H9 (cell line): ENCODE results near the gene ACTN1. TPM values are rescaled to one million over a fixed set of nuclear protein-coding genes. Genes with fewer than 3 reads are reported as not detected.

Experiments used
- DNase-seq: peaks from one replicate; pipeline ENCODE4 v3.0.0-alpha.2; 2017
- H2AFZ ChIP-seq: one replicate; pipeline ENCODE4 v1.6.1; 2013; ENCODE audit warnings: mild to moderate bottlenecking, low read length, control low read depth, moderate library complexity
- H2AK5ac ChIP-seq: 2 replicates; pipeline ENCODE4 v1.6.1; 2013; ENCODE audit warnings: low read length, control low read depth, mixed read lengths; ENCODE audit not compliant: insufficient read length
- H2BK120ac ChIP-seq: one replicate; pipeline ENCODE4 v1.6.1; 2013; ENCODE audit warnings: low read depth, mild to moderate bottlenecking, low read length, control low read depth, inconsistent platforms; ENCODE audit not compliant: poor library complexity, severe bottlenecking
- H2BK12ac ChIP-seq: 2 replicates; pipeline ENCODE4 v1.6.1; 2013; ENCODE audit warnings: low read length, control low read depth, mixed read lengths, low read depth; ENCODE audit not compliant: insufficient read length
- H2BK15ac ChIP-seq: 2 replicates; pipeline ENCODE4 v1.6.1; 2013; ENCODE audit warnings: low read depth, low read length, control low read depth
- H2BK20ac ChIP-seq: one replicate; pipeline ENCODE4 v1.6.1; 2013; ENCODE audit warnings: low read depth, mild to moderate bottlenecking, low read length, control low read depth, inconsistent platforms; ENCODE audit not compliant: poor library complexity, severe bottlenecking
- H2BK5ac ChIP-seq: 2 replicates; pipeline ENCODE4 v1.6.1; 2013; ENCODE audit warnings: low read length, control low read depth, mixed read lengths; ENCODE audit not compliant: insufficient read length
- H3K14ac ChIP-seq: 2 replicates; pipeline ENCODE4 v1.6.1; 2013; ENCODE audit warnings: low read length, control low read depth; ENCODE audit not compliant: insufficient read depth
- H3K18ac ChIP-seq: 2 replicates; pipeline ENCODE4 v1.6.1; 2013; ENCODE audit warnings: low read depth, mild to moderate bottlenecking, mixed read lengths, low read length, control low read depth; ENCODE audit not compliant: insufficient read length
- H3K23ac ChIP-seq: 2 replicates; pipeline ENCODE4 v1.6.1; 2013; ENCODE audit warnings: low read length, control low read depth, mixed read lengths, low read depth; ENCODE audit not compliant: insufficient read length
- H3K23me2 ChIP-seq: 2 replicates; pipeline ENCODE4 v1.6.1; 2013; ENCODE audit warnings: low read depth, mild to moderate bottlenecking, mixed read lengths, low read length, control low read depth; ENCODE audit not compliant: insufficient read length, poor library complexity, severe bottlenecking
- H3K27ac ChIP-seq: 2 replicates; pipeline ENCODE4 v1.5.1; 2013; ENCODE audit warnings: low read length, control low read depth, mixed read lengths, low read depth; ENCODE audit not compliant: insufficient read length
- H3K27me3 ChIP-seq: 2 replicates; pipeline ENCODE4 v1.6.1; 2013; ENCODE audit warnings: low read length, control low read depth, inconsistent platforms; ENCODE audit not compliant: insufficient read depth
- H3K4ac ChIP-seq: 2 replicates; pipeline ENCODE4 v1.6.1; 2013; ENCODE audit warnings: low read depth, mild to moderate bottlenecking, control low read depth, inconsistent platforms, low read length, moderate library complexity
- H3K4me1 ChIP-seq: 2 replicates; pipeline ENCODE4 v1.6.1; 2013; ENCODE audit warnings: low read length, control low read depth, inconsistent platforms; ENCODE audit not compliant: insufficient read depth
- H3K4me2 ChIP-seq: 2 replicates; pipeline ENCODE4 v1.6.1; 2013; ENCODE audit warnings: low read length, control low read depth, mixed read lengths; ENCODE audit not compliant: insufficient read length, insufficient read depth
- H3K56ac ChIP-seq: 2 replicates; pipeline ENCODE4 v1.6.1; 2013; ENCODE audit warnings: low read depth, mild to moderate bottlenecking, mixed read lengths, low read length, control low read depth; ENCODE audit not compliant: insufficient read length
- H3K79me1 ChIP-seq: 2 replicates; pipeline ENCODE4 v1.6.1; 2013; ENCODE audit warnings: low read depth, mild to moderate bottlenecking, moderate library complexity, low read length, control low read depth, inconsistent platforms; ENCODE audit not compliant: insufficient read depth, poor library complexity, severe bottlenecking
- H3K79me2 ChIP-seq: 2 replicates; pipeline ENCODE4 v1.6.1; 2013; ENCODE audit warnings: low read length, control low read depth, inconsistent platforms; ENCODE audit not compliant: insufficient read depth
- H3K9ac ChIP-seq: 2 replicates; pipeline ENCODE4 v1.6.1; 2013; ENCODE audit warnings: low read length, control low read depth, mixed read lengths; ENCODE audit not compliant: insufficient read length; ENCODE audit errors: extremely low read depth
- H3K9me3 ChIP-seq: one replicate; pipeline ENCODE4 v1.6.1; 2013; ENCODE audit warnings: low read depth, low read length, inconsistent platforms; ENCODE audit not compliant: control insufficient read depth
- H3T11ph ChIP-seq: one replicate; pipeline ENCODE4 v1.6.1; 2013; ENCODE audit warnings: mild to moderate bottlenecking, low read length, control low read depth, inconsistent platforms
- H4K20me1 ChIP-seq: one replicate; pipeline ENCODE4 v1.6.1; 2013; ENCODE audit not compliant: control insufficient read depth, insufficient read length, insufficient read depth
- H4K5ac ChIP-seq: 2 replicates; pipeline ENCODE4 v1.6.1; 2013; ENCODE audit warnings: low read depth, mild to moderate bottlenecking, mixed read lengths, low read length, control low read depth; ENCODE audit not compliant: insufficient read length
- H4K8ac ChIP-seq: replicated peaks from 2 replicates; pipeline ENCODE4 v1.6.1; 2013; ENCODE audit warnings: low read length, control low read depth, mixed read lengths, low read depth; ENCODE audit not compliant: insufficient read length
- H4K91ac ChIP-seq: 2 replicates; pipeline ENCODE4 v1.6.1; 2013; ENCODE audit warnings: low read depth, mild to moderate bottlenecking, moderate library complexity, mixed read lengths, low read length, control low read depth; ENCODE audit not compliant: insufficient read length
- H3K27ac Mint-ChIP-seq, 3 experiments: 2 replicates in 2 of 3; 3 replicates in 1 of 3; pipeline ENCODE4 v1.8.0; 2020 to 2021; ENCODE audit warnings: mixed read lengths in 3 of 3, mild to moderate bottlenecking in 1 of 3, moderate library complexity in 1 of 3
- H3K27me3 Mint-ChIP-seq: 2 replicates; pipeline ENCODE4 v1.8.0; 2021; ENCODE audit warnings: low read depth, mild to moderate bottlenecking, moderate library complexity, mixed read lengths
- H3K36me3 Mint-ChIP-seq, 3 experiments: 2 replicates in 2 of 3; 3 replicates in 1 of 3; pipeline ENCODE4 v1.8.0; 2020 to 2021; ENCODE audit warnings: low read depth in 3 of 3, mixed read lengths in 3 of 3; ENCODE audit not compliant: insufficient read depth in 1 of 3
- H3K4me1 Mint-ChIP-seq, 2 experiments: 2 replicates each; pipeline ENCODE4 v1.8.0; 2020; ENCODE audit warnings: mixed read lengths in 2 of 2
- H3K4me3 Mint-ChIP-seq, 2 experiments: 2 replicates in 1 of 2; 3 replicates in 1 of 2; pipeline ENCODE4 v1.8.0; 2020 to 2021; ENCODE audit warnings: mild to moderate bottlenecking in 2 of 2, mixed read lengths in 2 of 2, moderate library complexity in 1 of 2
- H3K9me3 Mint-ChIP-seq, 2 experiments: 2 replicates in 1 of 2; 3 replicates in 1 of 2; pipeline ENCODE4 v1.8.0; 2020; ENCODE audit warnings: mild to moderate bottlenecking in 2 of 2, mixed read lengths in 2 of 2, moderate library complexity in 1 of 2
- WGBS: extraction: QIAGEN DNeasy Blood & Tissue Kit; methylation state at CpG from one replicate; pipeline ENCODE4 v1.1.7; 2013; ENCODE audit warnings: missing lambda C conversion rate, low lambda C conversion rate, mixed read lengths; ENCODE audit not compliant: insufficient read length; ENCODE audit errors: extremely low coverage; 5-methylcytosine and 5-hydroxymethylcytosine counted together
- total RNA-seq: library from RNA; stranded (reverse); gene quantifications from 2 replicates; pipeline ENCODE4 v1.2.1, GENCODE V29; 2021
- TF ChIP-seq, protein P1 (sequence below): fragments of 200-600 bp; sonication (generic); conservative IDR thresholded peaks from 3 replicates; pipeline ENCODE4 v1.8.0; 2021; ENCODE audit warnings: antibody characterized with exemption, mild to moderate bottlenecking

Gene ACTN1
- total RNA-seq, 1 experiment from 2014 or later = 219 TPM

GRCh38 chr14:68846466-68846865 is 132.6 kb downstream of the ACTN1 start:
- Histone ChIP-seq H2BK5ac (no peak overlapping the region), H3K4ac (no peak overlapping the region), H3K79me1 (no peaks in the 10 kb centered on the region), H3K14ac (no peak overlapping the region), H4K91ac (no peak overlapping the region), H3K23me2 (peaks cover 4% of the 10 kb centered on the region), H3K4me2 (no peak overlapping the region), H2BK12ac (no peak overlapping the region), H2BK15ac (no peak overlapping the region), H3K4me1 (no peaks in the 10 kb centered on the region), H4K5ac (no peak overlapping the region), H3K9ac (no peak overlapping the region), H4K8ac (no peak overlapping the region), H3K27me3 (no peaks in the 10 kb centered on the region), H2BK20ac (no peak overlapping the region), H2BK120ac (no peak overlapping the region), H2AK5ac (no peak overlapping the region), H3K23ac (no peak overlapping the region), H3K18ac (no peak overlapping the region), H3K56ac (no peak overlapping the region), H3K9me3 (no peaks in the 10 kb centered on the region), H3K79me2 (no peaks in the 10 kb centered on the region), H3T11ph (no peak overlapping the region), H4K20me1 (no peaks in the 10 kb centered on the region), H2AFZ (no peak overlapping the region), H3K27ac (no peak overlapping the region)
- H3K27me3 Mint-ChIP-seq = peaks cover 3% of the 10 kb centered on the region
- no peak overlapping the region for H3K27ac Mint-ChIP-seq
- TF ChIP-seq, protein P1, sequence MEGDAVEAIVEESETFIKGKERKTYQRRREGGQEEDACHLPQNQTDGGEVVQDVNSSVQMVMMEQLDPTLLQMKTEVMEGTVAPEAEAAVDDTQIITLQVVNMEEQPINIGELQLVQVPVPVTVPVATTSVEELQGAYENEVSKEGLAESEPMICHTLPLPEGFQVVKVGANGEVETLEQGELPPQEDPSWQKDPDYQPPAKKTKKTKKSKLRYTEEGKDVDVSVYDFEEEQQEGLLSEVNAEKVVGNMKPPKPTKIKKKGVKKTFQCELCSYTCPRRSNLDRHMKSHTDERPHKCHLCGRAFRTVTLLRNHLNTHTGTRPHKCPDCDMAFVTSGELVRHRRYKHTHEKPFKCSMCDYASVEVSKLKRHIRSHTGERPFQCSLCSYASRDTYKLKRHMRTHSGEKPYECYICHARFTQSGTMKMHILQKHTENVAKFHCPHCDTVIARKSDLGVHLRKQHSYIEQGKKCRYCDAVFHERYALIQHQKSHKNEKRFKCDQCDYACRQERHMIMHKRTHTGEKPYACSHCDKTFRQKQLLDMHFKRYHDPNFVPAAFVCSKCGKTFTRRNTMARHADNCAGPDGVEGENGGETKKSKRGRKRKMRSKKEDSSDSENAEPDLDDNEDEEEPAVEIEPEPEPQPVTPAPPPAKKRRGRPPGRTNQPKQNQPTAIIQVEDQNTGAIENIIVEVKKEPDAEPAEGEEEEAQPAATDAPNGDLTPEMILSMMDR = no peak
- no peaks in the 10 kb centered on the region; a peak in 1 of 7 replicates for H3K36me3 Mint-ChIP-seq
- no peak overlapping the region for H3K4me3 Mint-ChIP-seq
- peaks cover 0 to 6% of the 10 kb centered on the region in 2 experiments; a peak in 2 of 5 replicates for H3K9me3 Mint-ChIP-seq
- WGBS = no CpG with 5 or more reads among the region's 3 CpGs
- DNase-seq = no peak
- H3K4me1 Mint-ChIP-seq = peaks cover 8 to 9% of the 10 kb centered on the region in 2 experiments; a peak in 3 of 4 replicates
